NCI-H524 treated with DMSO at 0.1 percent for 48 hours (cell line): ENCODE measurements around the gene ACOT9.
"Not testable (repeated sequence)": the region's sequence is repeated elsewhere in the genome, so short reads cannot be mapped to it uniquely, and the experiment has no call there.

Experiments
- DNase-seq: peaks from one replicate; lab custom pipeline; 2025; lab: John Stamatoyannopoulos, UW

ACOT9 gene

GRCh38 chrX:23765449-23765848 lies 22.4 kb upstream of the ACOT9 start:
- peak; percentile 30 for DNase-seq

GRCh38 chrX:23764188-23764984 lies 21.3 kb upstream of the ACOT9 start:
- no peak for DNase-seq

- no peak for DNase-seq
Measured at GRCh38 chrX:23759821-23760220, 16.7 kb upstream of the ACOT9 start.

DNA sequence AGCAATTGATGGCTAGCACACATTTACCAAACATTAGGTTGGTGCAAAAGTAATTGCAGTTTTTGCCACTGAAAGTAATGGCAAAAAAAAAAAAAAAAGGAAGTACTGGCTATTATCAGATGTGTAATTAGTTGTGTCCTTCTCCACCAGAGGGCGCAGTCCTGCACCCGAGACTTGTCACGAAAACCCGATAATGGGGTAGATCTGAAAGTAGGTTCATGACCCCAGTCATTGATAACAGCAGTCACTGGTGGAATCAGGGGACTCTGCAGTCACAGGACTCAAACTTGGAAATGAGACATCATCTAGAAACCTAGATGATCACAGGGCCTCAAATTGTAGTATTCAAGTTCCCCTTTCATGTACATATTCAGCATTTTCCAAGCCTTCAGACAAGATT lies 13.1 kb upstream of the ACOT9 start:
- no peak for DNase-seq

GRCh38 chrX:23754664-23755063 lies 11.6 kb upstream of the ACOT9 start:
- no peak for DNase-seq

- no peak for DNase-seq
Measured at GRCh38 chrX:23752740-23753415, 9.8 kb upstream of the ACOT9 start.

DNA sequence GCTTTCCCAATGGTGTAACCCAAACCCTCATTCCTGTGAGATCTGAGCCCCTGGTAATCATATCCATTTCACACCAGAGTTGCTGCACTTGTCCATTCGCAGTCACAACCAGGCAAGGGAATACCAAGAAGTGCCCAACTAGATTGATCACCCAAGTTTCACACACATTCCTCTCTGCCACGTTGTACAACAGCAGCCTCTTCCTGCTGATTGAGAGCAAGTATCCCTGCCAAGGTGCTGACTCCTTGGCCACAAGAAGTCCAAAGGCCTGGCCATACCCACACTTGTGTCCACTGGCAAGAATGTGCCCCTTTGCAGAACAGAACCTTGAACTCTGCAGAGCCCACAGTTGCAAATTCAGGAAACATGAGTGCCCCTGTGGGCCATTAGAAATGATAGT lies 6.5 kb upstream of the ACOT9 start:
- no peak for DNase-seq

DNA sequence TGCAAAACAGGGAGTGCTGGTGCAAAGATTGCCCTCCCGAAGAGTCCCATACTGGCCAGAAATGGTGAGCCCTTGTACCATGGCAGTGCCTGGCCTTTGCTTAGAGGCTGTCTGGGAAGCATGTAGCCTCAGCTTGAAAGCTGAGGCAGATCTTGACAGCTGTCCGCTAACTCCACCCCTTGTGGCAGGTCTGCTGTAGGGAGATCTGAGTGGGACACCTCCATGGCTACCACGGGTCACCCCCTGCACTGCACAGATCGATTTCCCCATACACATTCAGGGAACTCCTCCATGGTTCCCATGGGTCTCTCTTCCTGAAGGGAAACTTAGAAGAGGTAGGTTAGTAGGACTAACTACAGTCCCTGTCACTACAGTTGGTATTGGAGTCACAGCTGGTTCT lies 6.1 kb upstream of the ACOT9 start:
- no peak for DNase-seq

DNA sequence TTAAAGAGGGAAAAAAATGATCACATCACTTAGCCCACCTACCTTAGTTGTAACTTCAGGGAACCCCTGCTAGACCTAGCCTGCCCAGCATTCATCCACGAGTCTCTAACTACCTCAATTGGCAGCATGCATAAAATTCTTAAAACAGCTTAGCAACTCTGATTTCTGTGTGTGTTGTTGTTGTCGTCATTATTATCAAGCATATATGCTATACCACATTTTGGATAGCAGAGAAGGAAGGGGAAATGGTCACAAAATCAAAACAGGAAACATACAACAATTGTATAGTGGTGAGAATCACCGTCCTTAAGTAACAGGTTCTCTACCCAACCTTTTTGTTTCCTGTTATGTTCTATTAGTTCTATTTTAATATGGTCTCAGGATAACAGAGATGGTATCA lies 2.7 kb upstream of the ACOT9 start:
- DNase-seq = no peak

DNA sequence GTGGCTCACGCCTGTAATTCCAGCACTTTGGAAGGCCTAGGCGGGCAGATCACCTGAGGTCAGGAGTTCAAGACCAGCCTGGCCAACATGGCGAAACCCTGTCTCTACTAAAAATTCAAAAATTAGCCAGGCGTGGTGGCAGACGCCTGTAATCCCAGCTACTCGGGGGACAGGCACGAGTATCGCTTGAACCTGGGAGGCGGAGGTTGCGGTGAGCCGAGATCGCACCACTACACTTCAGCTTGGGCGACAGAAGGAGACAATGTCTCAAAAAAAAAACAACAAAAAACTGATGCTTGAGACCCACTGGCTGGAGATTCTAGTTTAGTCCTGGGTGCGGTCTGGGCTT lies 521 bp upstream of the ACOT9 start:
- DNase-seq = not testable (repeated sequence)

GRCh38 chrX:23742174-23742696 lies 841 bp downstream of the ACOT9 start:
- DNase-seq = peak; percentile 85

GRCh38 chrX:23737413-23737812 lies 5.7 kb downstream of the ACOT9 start:
- no peak for DNase-seq

DNA sequence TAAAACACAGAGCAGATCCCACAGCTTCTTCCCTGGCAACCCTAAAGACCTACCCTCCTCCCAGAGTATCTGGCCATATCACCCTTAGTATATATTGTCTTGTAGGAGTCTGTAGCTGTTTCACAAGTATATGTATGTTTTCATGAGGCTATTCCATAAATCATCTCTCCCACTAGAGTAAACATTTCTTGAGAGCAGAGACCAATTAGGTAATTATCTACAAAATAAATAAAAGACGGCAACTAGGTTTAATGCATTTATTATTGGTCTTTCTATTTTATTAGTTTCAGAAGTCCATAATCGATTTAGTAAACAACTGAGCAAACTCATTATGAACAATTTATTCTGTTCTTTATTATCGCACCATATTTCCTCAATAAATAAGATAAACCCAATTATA lies 7.0 kb downstream of the ACOT9 start:
- no peak for DNase-seq

DNA sequence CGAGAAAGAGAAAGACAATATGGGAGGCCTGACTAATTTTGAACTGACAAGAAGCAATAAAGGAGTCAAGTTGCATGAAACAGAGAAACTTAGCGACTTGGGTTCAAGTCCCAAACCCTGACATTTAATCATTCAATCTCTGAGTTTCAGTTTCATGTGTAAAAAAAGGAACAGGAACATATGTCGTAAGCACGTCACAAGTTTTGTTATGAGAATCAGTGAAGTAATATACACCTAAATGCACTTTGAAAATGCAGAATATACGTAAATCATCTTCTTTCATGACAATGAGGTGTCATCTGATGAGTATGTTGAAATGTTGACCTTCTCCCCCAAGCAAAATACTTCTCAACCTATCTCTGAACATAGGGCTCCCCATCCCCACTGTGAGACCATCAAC lies 10.4 kb downstream of the ACOT9 start:
- DNase-seq = no peak

- DNase-seq = no peak
Measured at GRCh38 chrX:23731951-23732350, 11.1 kb downstream of the ACOT9 start.

DNA sequence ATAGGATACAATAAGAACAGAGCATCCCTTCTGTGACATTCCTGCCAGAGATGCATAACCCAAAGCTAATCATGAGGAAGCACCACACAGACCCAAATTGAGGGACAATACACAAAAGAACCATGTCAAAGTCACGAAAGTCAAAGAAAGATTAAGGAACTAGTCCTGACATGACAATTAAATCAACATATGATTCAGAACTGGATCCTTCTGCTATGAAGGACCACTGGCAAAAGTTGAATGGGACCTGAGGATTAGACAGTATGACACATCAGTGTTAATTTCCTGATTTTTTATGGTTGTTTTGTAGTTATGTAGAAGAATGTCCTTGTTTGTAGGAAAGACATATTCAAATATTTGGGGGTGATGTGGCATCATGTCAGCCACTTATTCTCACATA lies 13.9 kb downstream of the ACOT9 start:
- no peak for DNase-seq

- DNase-seq = no peak
Measured at GRCh38 chrX:23727206-23727605, 15.9 kb downstream of the ACOT9 start.

- DNase-seq = no peak
Measured at GRCh38 chrX:23726191-23726590, 16.9 kb downstream of the ACOT9 start.

DNA sequence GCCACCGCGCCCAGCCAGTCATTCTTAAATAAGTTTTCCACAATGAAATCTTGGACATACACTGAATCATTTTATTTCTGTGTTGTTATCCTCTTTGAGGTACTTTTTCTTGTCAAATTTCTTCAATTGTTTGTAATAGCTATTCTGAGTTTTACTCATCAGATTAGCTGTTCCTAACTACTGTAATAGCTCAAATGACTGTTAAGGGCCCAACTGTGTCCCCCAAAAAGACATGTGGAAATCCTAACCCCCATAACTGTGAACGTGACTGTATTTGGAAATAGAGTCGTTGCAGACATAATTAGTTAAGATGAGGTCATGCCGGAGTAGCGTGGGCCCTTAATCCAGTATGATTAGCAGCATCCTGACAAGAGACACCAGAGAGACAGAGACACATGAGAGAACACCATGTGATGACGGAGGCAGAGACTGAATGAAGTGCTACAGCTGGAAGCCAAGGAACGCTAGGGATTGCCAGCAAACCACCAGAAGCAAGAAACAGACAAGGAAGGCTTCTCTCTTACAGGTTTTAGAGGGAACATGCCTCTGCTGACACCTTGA lies 22.9 kb downstream of the ACOT9 start:
- DNase-seq = no peak

DNA sequence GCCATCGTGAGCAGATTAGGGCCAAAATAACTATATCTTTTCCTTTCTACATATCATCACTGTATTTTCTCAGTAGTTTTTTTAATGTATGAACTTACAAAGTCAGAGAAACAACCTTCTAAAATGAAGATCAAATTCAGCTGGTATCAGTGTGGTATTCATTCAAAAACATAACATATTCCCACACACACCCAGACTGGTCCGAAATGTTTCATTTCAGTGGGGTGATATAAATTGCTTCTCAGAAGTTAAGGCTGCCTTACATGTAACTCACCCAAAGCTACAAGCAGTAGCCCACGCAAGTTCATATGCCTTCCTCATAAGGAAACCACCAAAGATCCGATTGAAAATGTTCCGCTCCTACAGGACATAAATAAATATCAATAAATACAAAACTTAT lies 37.8 kb downstream of the ACOT9 start:
- DNase-seq = no peak

GRCh38 chrX:23704673-23705206 lies 38.3 kb downstream of the ACOT9 start:
- no peak for DNase-seq

DNA sequence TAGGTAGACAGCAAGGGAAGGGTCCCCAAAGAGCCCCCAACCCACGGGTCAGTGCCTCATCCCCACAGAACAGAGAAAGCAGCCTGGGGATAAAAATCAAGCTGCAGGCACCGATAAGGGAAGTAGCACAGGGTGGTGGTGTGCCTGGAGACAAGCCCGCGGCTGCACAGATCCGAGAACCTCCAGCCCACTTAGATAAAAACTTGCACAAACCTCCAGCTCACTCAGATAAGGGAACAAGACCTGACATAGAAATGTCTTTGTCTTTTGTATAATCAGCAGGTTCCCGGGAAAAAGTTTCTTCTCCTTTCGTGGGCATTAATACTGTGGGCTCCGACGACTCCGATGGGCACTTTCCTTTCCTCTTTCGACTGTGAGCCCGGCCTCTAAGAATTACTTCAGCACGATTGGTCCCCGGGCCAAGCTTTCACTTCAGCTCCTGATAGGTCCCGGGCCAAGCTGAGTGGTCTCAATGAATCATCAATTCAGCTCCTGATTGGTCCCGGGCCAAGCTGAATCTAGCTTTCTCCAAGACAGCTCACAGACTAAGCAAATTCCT lies 43.4 kb downstream of the ACOT9 start:
- no peak for DNase-seq

DNA sequence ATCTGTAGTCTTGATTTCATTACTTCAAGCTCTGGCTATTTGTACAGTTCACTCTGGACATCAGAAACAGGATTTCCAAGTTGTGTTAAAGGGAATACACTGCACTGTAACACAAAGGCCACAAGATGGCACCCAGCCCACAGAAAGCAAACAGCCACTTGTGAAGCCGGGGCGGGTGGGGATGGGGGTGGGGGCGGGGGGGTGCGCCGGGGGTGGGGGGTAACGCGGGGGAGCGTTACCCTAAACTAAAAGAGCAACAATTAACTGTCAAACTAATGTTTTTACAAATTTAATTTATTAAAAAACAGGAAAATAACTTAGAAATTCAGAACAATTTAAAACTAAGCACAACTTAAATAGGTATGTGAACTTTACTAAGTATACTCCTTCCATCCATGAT lies 48.5 kb downstream of the ACOT9 start:
- no peak for DNase-seq
